Measurements from ENCODE around the gene INHBC.
A peak's percentile ranks its signal among the peaks of the same experiment; 100 is the strongest.
"Not testable (repeated sequence)": the region's sequence is repeated elsewhere in the genome, so short reads cannot be mapped to it uniquely, and the experiment has no call there.

The INHBC gene

DNA sequence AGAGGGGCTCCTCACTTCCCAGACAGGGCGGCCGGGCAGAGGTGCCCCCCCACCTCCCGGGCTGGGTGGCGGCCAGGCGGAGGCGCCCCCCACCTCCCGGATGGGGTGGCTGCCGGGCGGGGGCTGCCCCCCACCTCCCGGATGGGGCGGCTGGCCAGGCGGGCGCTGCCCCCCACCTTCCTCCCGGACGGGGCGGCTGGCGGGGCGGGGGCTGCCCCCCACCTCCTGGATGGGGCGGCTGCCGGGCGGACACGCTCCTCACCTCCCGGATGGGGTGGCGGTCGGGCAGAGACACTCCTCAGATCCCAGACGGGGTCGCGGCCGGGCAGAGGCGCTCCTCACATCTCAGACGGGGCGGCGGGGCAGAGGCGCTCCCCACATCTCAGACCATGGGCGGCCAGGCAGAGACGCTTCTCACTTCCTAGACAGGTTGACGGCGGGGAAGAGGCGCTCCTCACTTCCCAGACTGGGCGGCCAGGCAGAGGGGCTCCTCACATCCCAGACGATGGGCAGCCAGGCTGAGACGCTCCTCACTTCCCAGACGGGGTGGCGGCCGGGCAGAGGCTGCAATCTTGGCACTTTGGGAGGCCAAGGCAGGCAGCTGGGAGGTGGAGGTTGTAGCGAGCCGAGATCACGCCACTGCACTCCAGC, 60.6 kb downstream of the INHBC start:
- not testable (repeated sequence) for DNase-seq (ENCODE audit: low read depth in 1 of 2, low spot score in 1 of 2); H3K27ac ChIP-seq (replicated peaks); H3K27me3 ChIP-seq (ENCODE audit: insufficient read depth, poor library complexity, severe bottlenecking); H3K4me3 ChIP-seq (replicated peaks; ENCODE audit: insufficient read depth, low read length)

DNA sequence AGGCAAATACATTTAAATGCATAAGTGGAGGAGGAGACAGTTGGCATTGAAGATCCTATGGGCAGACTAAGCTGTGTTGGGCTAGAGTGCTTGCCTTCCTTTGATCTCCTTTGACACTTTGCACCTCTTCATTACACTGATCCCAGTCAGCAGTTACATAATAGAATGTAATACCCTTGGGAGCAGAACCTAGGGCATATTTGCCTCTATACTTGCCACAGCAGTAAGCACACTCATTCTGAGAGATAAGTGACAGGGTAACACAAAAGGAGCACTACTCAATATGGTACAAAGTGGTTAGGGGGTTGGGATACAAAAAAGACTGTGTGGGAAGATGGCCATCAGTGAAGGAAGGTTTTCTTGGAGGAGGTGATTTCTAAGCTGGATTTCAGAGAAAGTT, 62.2 kb downstream of the INHBC start:
- Histone ChIP-seq H3K27ac (replicated peaks) (no peak overlapping the region), H3K4me3 (replicated peaks; ENCODE audit: insufficient read depth, low read length) (no peak overlapping the region), H3K27me3 (ENCODE audit: insufficient read depth, poor library complexity, severe bottlenecking) (no peaks in the 10 kb centered on the region)
- no peak for TF ChIP-seq GABPA (IDR thresholded peaks at IDR 0.05; ENCODE audit: low read depth)
- no peak for TF ChIP-seq SPI1 (IDR thresholded peaks at IDR 0.05; ENCODE audit: borderline replicate concordance, low read depth)
- no peak; the same call in 1 of the 2 replicates for TF ChIP-seq POLR2AphosphoS5 (IDR thresholded peaks at IDR 0.05; ENCODE audit: low read depth)
- TF ChIP-seq, protein P1, sequence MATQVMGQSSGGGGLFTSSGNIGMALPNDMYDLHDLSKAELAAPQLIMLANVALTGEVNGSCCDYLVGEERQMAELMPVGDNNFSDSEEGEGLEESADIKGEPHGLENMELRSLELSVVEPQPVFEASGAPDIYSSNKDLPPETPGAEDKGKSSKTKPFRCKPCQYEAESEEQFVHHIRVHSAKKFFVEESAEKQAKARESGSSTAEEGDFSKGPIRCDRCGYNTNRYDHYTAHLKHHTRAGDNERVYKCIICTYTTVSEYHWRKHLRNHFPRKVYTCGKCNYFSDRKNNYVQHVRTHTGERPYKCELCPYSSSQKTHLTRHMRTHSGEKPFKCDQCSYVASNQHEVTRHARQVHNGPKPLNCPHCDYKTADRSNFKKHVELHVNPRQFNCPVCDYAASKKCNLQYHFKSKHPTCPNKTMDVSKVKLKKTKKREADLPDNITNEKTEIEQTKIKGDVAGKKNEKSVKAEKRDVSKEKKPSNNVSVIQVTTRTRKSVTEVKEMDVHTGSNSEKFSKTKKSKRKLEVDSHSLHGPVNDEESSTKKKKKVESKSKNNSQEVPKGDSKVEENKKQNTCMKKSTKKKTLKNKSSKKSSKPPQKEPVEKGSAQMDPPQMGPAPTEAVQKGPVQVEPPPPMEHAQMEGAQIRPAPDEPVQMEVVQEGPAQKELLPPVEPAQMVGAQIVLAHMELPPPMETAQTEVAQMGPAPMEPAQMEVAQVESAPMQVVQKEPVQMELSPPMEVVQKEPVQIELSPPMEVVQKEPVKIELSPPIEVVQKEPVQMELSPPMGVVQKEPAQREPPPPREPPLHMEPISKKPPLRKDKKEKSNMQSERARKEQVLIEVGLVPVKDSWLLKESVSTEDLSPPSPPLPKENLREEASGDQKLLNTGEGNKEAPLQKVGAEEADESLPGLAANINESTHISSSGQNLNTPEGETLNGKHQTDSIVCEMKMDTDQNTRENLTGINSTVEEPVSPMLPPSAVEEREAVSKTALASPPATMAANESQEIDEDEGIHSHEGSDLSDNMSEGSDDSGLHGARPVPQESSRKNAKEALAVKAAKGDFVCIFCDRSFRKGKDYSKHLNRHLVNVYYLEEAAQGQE (IDR thresholded peaks at IDR 0.05; ENCODE audit: insufficient replicate concordance, low read depth) = no peak
- TF ChIP-seq, protein P2, sequence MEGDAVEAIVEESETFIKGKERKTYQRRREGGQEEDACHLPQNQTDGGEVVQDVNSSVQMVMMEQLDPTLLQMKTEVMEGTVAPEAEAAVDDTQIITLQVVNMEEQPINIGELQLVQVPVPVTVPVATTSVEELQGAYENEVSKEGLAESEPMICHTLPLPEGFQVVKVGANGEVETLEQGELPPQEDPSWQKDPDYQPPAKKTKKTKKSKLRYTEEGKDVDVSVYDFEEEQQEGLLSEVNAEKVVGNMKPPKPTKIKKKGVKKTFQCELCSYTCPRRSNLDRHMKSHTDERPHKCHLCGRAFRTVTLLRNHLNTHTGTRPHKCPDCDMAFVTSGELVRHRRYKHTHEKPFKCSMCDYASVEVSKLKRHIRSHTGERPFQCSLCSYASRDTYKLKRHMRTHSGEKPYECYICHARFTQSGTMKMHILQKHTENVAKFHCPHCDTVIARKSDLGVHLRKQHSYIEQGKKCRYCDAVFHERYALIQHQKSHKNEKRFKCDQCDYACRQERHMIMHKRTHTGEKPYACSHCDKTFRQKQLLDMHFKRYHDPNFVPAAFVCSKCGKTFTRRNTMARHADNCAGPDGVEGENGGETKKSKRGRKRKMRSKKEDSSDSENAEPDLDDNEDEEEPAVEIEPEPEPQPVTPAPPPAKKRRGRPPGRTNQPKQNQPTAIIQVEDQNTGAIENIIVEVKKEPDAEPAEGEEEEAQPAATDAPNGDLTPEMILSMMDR (IDR thresholded peaks at IDR 0.05; ENCODE audit: insufficient read depth, low read length) = no peak
- no peak for DNase-seq (ENCODE audit: low read depth in 1 of 2, low spot score in 1 of 2)

DNA sequence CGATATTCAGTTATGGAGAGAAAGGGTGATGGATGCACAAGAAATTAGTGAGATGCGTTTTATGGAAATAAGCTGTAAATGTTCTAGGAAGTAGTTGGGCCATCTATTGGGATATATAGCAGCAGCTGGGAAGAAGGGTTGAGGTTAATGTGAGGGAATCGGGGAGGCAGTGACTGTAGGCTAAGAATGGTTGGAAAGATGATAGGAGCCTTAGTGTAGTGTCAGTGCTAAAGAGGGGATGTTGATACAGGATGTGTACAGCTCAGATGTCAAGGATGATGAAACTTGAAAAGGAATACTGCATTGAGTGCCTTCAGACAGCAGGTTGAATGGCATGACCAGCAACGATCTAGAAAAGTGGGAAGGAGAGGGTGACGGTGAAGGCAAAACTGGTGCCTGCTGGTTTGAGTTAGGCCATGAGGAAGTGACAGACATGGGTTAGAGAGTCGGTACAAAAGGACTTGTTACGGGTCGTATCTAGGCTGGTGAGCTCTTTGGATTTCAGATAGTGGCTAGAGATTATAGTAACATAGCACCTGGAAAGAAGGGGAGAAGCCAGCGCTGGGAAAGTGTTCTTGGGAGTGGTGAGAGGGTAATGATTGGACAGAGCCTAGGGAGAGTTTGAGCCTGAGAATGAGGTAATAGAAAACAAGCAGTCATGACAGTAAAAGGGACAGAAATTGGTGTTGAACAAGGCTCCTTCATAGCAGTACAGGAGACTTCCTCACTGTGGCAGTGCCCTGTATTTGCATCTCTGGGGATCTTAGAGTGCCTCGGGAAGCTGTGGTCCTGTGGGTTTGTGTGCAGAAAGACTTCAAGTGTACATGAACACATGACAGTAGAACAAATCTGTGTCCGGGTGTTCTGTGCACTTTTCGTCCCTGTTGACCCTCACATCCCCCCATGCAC, 62.9 kb downstream of the INHBC start:
- peak in 1 of 2 experiments; percentile 33 for DNase-seq (ENCODE audit: low read depth in 1 of 2, low spot score in 1 of 2)
- Histone ChIP-seq H3K27ac (replicated peaks) (0 out of 2 replicates have a peak overlapping the region, but pooled peaks have one; percentile 1), H3K4me3 (replicated peaks; ENCODE audit: insufficient read depth, low read length) (no peak overlapping the region)

More for the DNA sequence above, 62.9 kb downstream of the INHBC start:
- TF ChIP-seq, protein P2 (IDR thresholded peaks at IDR 0.05; ENCODE audit: insufficient read depth, low read length) = no peak
- TF ChIP-seq POLR2AphosphoS5 (IDR thresholded peaks at IDR 0.05; ENCODE audit: low read depth) (no peak), GABPA (IDR thresholded peaks at IDR 0.05; ENCODE audit: low read depth) (no peak), SPI1 (IDR thresholded peaks at IDR 0.05; ENCODE audit: borderline replicate concordance, low read depth) (no peak)
- TF ChIP-seq, protein P1 (IDR thresholded peaks at IDR 0.05; ENCODE audit: insufficient replicate concordance, low read depth) = no peak
- no peaks in the 10 kb centered on the region for H3K27me3 ChIP-seq (ENCODE audit: insufficient read depth, poor library complexity, severe bottlenecking)

Measured in HL-60 (cell line).